B cell (primary cell): ENCODE data around the gene FAM184B. TPM values are rescaled to one million over a fixed set of nuclear protein-coding genes. Genes with fewer than 3 reads are reported as not detected.

Experiments
- ATAC-seq: fragments of 200-7000 bp; cut with Tn5 transposase; one replicate; pipeline ENCODE4 v1.10.0; 2021; ENCODE audit warnings: low read depth, mild to moderate bottlenecking, moderate number of reproducible peaks, moderate library complexity
- CTCF ChIA-PET: fragments of 350-600 bp; sonication (Branson Sonifier 250); formaldehyde crosslinking; loops from one replicate; lab custom pipeline; 2021; ENCODE audit warnings: antibody characterized with exemption, inconsistent platforms; lab: Charles Lee
- POLR2A ChIA-PET: fragments of 350-600 bp; sonication (Branson Sonifier 250); formaldehyde crosslinking; loops from one replicate; lab custom pipeline; 2021; ENCODE audit warnings: antibody characterized with exemption; lab: Charles Lee
- DNase-seq: peaks from one replicate; pipeline ENCODE4 v3.0.0; 2013
- H2AFZ ChIP-seq: 2 replicates; pipeline ENCODE4 v1.6.1; 2012; ENCODE audit warnings: mild to moderate bottlenecking, low read depth, low read length; ENCODE audit not compliant: insufficient read depth, poor library complexity, severe bottlenecking
- H3K27ac ChIP-seq, 2 donors: 1 replicate in 1 of 2; 2 replicates in 1 of 2; pipeline ENCODE4 v1.5.1; 2012 to 2013; ENCODE audit warnings: low read length in 2 of 2, mild to moderate bottlenecking in 2 of 2, moderate library complexity in 1 of 2
- H3K27me3 ChIP-seq, 4 experiments: fragments of 200-600 bp in 1 of 4; sonication (generic) in 1 of 4; replicated peaks in 1 of 4; 1 replicate in 2 of 4; 2 replicates in 2 of 4; pipeline versions ENCODE4 v1.6.1 to v1.7.0; 2013 to 2016; ENCODE audit warnings: low read length in 3 of 4, mild to moderate bottlenecking in 2 of 4, mixed read lengths in 1 of 4, moderate library complexity in 1 of 4; ENCODE audit not compliant: insufficient read depth in 4 of 4, control insufficient read depth in 3 of 4; ENCODE audit errors: control extremely low read depth in 1 of 4
- H3K36me3 ChIP-seq, 2 experiments: replicated peaks in 1 of 2; 1 replicate in 1 of 2; 2 replicates in 1 of 2; pipeline versions ENCODE4 v1.6.1 to v1.7.1; 2013; ENCODE audit warnings: low read length in 1 of 2; ENCODE audit not compliant: insufficient read depth in 2 of 2, control insufficient read depth in 1 of 2; ENCODE audit errors: control extremely low read depth in 1 of 2, extremely low read depth in 1 of 2
- H3K4me1 ChIP-seq, 2 donors: fragments of 200-600 bp in 1 of 2; sonication (generic) in 1 of 2; 1 replicate in 1 of 2; 2 replicates in 1 of 2; pipeline versions ENCODE4 v1.5.1 to v1.6.1; 2013 to 2017; ENCODE audit warnings: low read length in 2 of 2; ENCODE audit not compliant: control insufficient read depth in 2 of 2, insufficient read depth in 2 of 2
- H3K4me2 ChIP-seq: replicated peaks from 2 replicates; pipeline ENCODE3; 2012; ENCODE audit warnings: mild to moderate bottlenecking, low read depth, low read length; ENCODE audit not compliant: poor library complexity, severe bottlenecking
- H3K4me3 ChIP-seq, 5 experiments: fragments of 200-600 bp in 1 of 5; sonication (generic) in 1 of 5; 1 replicate in 3 of 5; 2 replicates in 2 of 5; pipeline versions ENCODE4 v1.5.1 to v1.7.0; 2011 to 2016; ENCODE audit warnings: low read length in 4 of 5, mild to moderate bottlenecking in 4 of 5, low read depth in 2 of 5, control low read depth in 1 of 5, moderate library complexity in 1 of 5; ENCODE audit not compliant: insufficient read depth in 1 of 5; ENCODE audit errors: control extremely low read depth in 1 of 5, extremely low read depth in 1 of 5
- H3K79me2 ChIP-seq: fragments of 200-600 bp; sonication (generic); one replicate; pipeline ENCODE4 v1.6.0; 2016; ENCODE audit warnings: low read length; ENCODE audit not compliant: control insufficient read depth, insufficient read depth
- H3K9ac ChIP-seq: fragments of 200-600 bp; sonication (generic); 2 replicates; pipeline ENCODE4 v1.6.1; 2017; ENCODE audit warnings: mild to moderate bottlenecking, low read length, moderate library complexity
- H3K9me3 ChIP-seq, 3 donors: one replicate each; pipeline versions ENCODE4 v1.6.1 to v1.7.1; 2013; ENCODE audit warnings: low read length in 2 of 3; ENCODE audit not compliant: control insufficient read depth in 2 of 3, insufficient read depth in 1 of 3; ENCODE audit errors: control extremely low read depth in 1 of 3
- H4K20me1 ChIP-seq: 2 replicates; pipeline ENCODE4 v1.6.0; 2012; ENCODE audit warnings: mild to moderate bottlenecking, low read length; ENCODE audit not compliant: insufficient read depth, control insufficient read depth, poor library complexity, severe bottlenecking
- H3K27ac Mint-ChIP-seq: one replicate; pipeline ENCODE4 v1.8.0; 2021; ENCODE audit warnings: mixed read lengths
- H3K27me3 Mint-ChIP-seq: one replicate; pipeline ENCODE4 v1.8.0; 2021; ENCODE audit warnings: mixed read lengths
- H3K4me1 Mint-ChIP-seq: one replicate; pipeline ENCODE4 v1.8.0; 2021; ENCODE audit warnings: mixed read lengths
- H3K4me3 Mint-ChIP-seq: one replicate; pipeline ENCODE4 v1.8.0; 2021; ENCODE audit warnings: mixed read lengths
- H3K9me3 Mint-ChIP-seq: one replicate; pipeline ENCODE4 v1.8.0; 2022; ENCODE audit warnings: mixed read lengths; ENCODE audit not compliant: insufficient read depth
- CTCF ChIP-seq: fragments of 200-600 bp; IDR thresholded peaks from one replicate; pipeline ENCODE4 v1.8.0; 2022; ENCODE audit warnings: antibody characterized with exemption, mild to moderate bottlenecking
- EZH2 ChIP-seq: IDR thresholded peaks from 2 replicates; pipeline ENCODE4 v1.6.1; 2012; ENCODE audit warnings: borderline replicate concordance, low read depth, mild to moderate bottlenecking, moderate library complexity, low read length; ENCODE audit not compliant: insufficient read depth, poor library complexity, severe bottlenecking
- WGBS: methylation state at CpG from one replicate; pipeline ENCODE4 v1.1.5; 2013; ENCODE audit warnings: missing lambda C conversion rate; ENCODE audit not compliant: insufficient coverage; 5-methylcytosine and 5-hydroxymethylcytosine counted together
- intact Hi-C: fragments of 100-400 bp; cut with micrococcal nuclease; formaldehyde crosslinking; loops from one replicate; pipeline ENCODE4 v1.10.0; 2022
- polyA plus RNA-seq: library from polyadenylated mRNA; depleted of rRNA; stranded (reverse); fragments of >200 nt; gene quantifications from 2 replicates; pipeline ENCODE4 v1.2.3, GENCODE V29; 2012
- total RNA-seq, 2 donors: library from RNA; stranded (reverse); fragments of 120-200 nt in 1 of 2; gene quantifications; 1 replicate in 1 of 2; 2 replicates in 1 of 2; pipeline versions ENCODE4 v1.2.3 to v1.2.4, GENCODE V29; 2013 to 2022

FAM184B gene
- total and polyA plus RNA-seq, 2 donors (not counting 1 experiment from before 2014, with no cell fraction given), result not detected

DNA sequence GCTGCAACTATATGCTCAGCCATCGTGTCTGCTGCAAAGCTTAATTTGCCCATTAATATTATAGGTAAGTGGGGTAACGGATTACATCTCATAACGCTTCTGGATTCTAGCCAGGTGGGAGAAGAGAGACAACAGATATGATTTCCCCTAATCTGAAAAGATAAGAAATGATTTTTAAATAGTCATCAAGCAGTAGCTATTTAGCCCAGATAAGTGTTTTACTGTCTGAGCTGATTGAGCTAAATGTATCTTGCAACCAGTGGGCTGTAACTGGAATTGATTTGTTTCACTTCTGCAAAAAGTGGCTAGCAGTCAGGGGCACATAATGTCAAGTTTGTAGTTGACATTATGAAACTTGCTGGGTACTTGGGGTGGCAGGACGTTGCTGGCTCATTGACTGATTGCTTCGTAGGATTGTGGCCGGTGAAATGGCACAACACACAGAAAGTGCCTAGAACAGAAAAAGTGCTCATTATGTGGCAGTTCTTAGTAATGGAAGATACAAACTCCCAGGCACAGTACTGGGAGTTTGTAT is 185.9 kb downstream of the FAM184B start:
- Histone ChIP-seq H2AFZ (no peak overlapping the region), H3K79me2 (no peaks in the 10 kb centered on the region), H3K36me3 (peaks cover 12 to 52% of the 10 kb centered on the region in 2 experiments), H3K9me3 (no peaks in the 10 kb centered on the region), H3K27ac (no peak overlapping the region), H3K27me3 (no peaks in the 10 kb centered on the region), H3K4me2 (peak overlapping the region; percentile 31), H3K4me1 (peaks cover 16 to 28% of the 10 kb centered on the region in 2 donors), H3K4me3 (no peak overlapping the region), H3K9ac (peak overlapping the region; percentile 4), H4K20me1 (peaks cover 16% of the 10 kb centered on the region)
- peak overlapping the region; percentile 50 for H3K27ac Mint-ChIP-seq
- CTCF ChIA-PET, result interaction anchor here (0.6 to 2.1 kb wide), 5 partner anchors 16 to 47 kb away, joined by 3 to 17 read pairs (median 9); partner anchors contain the start of genes LAP3 and MED28
- POLR2A ChIA-PET, result interaction anchor here (1.3 to 1.7 kb wide), 2 partner anchors 17 to 19 kb away, joined by 5 to 10 read pairs; partner anchors contain the start of gene MED28
- H3K4me1 Mint-ChIP-seq, result peaks cover 39% of the 10 kb centered on the region
- 0% methylated on average over 2 of the region's 6 CpGs for WGBS
- H3K4me3 Mint-ChIP-seq, result peak overlapping the region; percentile 55
- intact Hi-C loops, result loop anchor here (1.0 to 5.0 kb wide), 4 partner anchors 18 to 427 kb away; partner anchors contain the start of genes DCAF16, LAP3, LCORL and MED28
- H3K27me3 Mint-ChIP-seq, result no peaks in the 10 kb centered on the region
- TF ChIP-seq EZH2 (no peak), CTCF (no peak)
- H3K9me3 Mint-ChIP-seq, result no peaks in the 10 kb centered on the region
- DNase-seq (peak; percentile 78), ATAC-seq (peak; percentile 91)

DNA sequence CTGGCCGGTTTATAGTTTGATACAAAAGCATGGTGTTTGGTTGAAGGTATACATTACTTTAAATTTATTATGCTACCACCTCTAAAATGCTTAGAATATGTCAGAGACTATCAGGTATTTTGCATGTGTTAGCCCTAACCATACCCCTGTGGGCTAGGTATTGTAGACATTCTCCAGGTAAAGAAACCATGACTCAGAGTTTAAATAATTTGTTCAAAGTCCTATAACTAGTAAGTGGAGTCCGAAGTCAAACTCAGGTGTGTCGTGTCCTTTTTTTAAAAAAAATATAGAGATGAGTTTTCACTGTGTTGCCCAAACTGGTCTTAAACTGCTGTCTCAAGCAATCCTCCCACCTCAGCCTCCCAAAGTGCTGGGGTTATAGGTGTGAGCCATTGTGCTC is 192.1 kb downstream of the FAM184B start:
- Histone ChIP-seq H3K36me3 (peaks cover 0 to 62% of the 10 kb centered on the region in 2 experiments), H3K4me3 (no peak overlapping the region), H3K27me3 (no peaks in the 10 kb centered on the region), H4K20me1 (peaks cover 6% of the 10 kb centered on the region), H3K79me2 (no peaks in the 10 kb centered on the region), H3K4me1 (peaks cover 0 to 9% of the 10 kb centered on the region in 2 donors), H3K27ac (no peak overlapping the region), H3K9ac (no peak overlapping the region), H2AFZ (no peak overlapping the region), H3K9me3 (no peaks in the 10 kb centered on the region), H3K4me2 (no peak overlapping the region)
- H3K4me3 Mint-ChIP-seq, result no peak overlapping the region
- no CpG with 5 or more reads among the region's 3 CpGs for WGBS
- DNase-seq, result no peak
- TF ChIP-seq EZH2, result no peak
- TF ChIP-seq CTCF, result no peak
- intact Hi-C loops, result no loop called here
- ChIA-PET POLR2A (no interaction called here), CTCF (no interaction called here)
- no peak for ATAC-seq
- H3K9me3 Mint-ChIP-seq, result no peaks in the 10 kb centered on the region
- H3K4me1 Mint-ChIP-seq, result peaks cover 23% of the 10 kb centered on the region
- H3K27ac Mint-ChIP-seq, result no peak overlapping the region
- H3K27me3 Mint-ChIP-seq, result no peaks in the 10 kb centered on the region
